COLO829 (cell line): ENCODE results near the gene ZFPM1.
"Not testable (repeated sequence)": the region's sequence is repeated elsewhere in the genome, so short reads cannot be mapped to it uniquely, and the experiment has no call there.

Source experiments
- DNase-seq: peaks from one replicate; pipeline ENCODE4 v3.0.0; 2012; ENCODE audit warnings: low spot score

ZFPM1 gene

GRCh38 chr16:88466175-88466862 lies 13.2 kb downstream of the ZFPM1 start:
- no peak for DNase-seq

GRCh38 chr16:88466949-88467348 lies 13.9 kb downstream of the ZFPM1 start:
- no peak for DNase-seq

GRCh38 chr16:88467541-88467944 lies 14.5 kb downstream of the ZFPM1 start:
- DNase-seq, result no peak

GRCh38 chr16:88468275-88469129 lies 15.4 kb downstream of the ZFPM1 start:
- DNase-seq, result peak; percentile 27

GRCh38 chr16:88469615-88470395 lies 16.7 kb downstream of the ZFPM1 start:
- no peak for DNase-seq

- not testable (repeated sequence) for DNase-seq
Measured at GRCh38 chr16:88470396-88470680, 17.3 kb downstream of the ZFPM1 start.

- not testable (repeated sequence) for DNase-seq
Measured at GRCh38 chr16:88470696-88471095, 17.6 kb downstream of the ZFPM1 start.

GRCh38 chr16:88471115-88471514 lies 18.0 kb downstream of the ZFPM1 start:
- no peak for DNase-seq

- DNase-seq, result no peak
Measured at GRCh38 chr16:88471575-88471974, 18.5 kb downstream of the ZFPM1 start.

GRCh38 chr16:88472069-88472468 lies 19.0 kb downstream of the ZFPM1 start:
- DNase-seq, result no peak

GRCh38 chr16:88472637-88473205 lies 19.6 kb downstream of the ZFPM1 start:
- DNase-seq, result no peak

- no peak for DNase-seq
Measured at GRCh38 chr16:88473666-88474534, 20.8 kb downstream of the ZFPM1 start.

GRCh38 chr16:88475037-88475436 lies 22.0 kb downstream of the ZFPM1 start:
- DNase-seq, result no peak

GRCh38 chr16:88476203-88476602 lies 23.1 kb downstream of the ZFPM1 start:
- DNase-seq, result no peak

- DNase-seq, result no peak
Measured at GRCh38 chr16:88476817-88477397, 23.8 kb downstream of the ZFPM1 start.

GRCh38 chr16:88477631-88478519 lies 24.8 kb downstream of the ZFPM1 start:
- no peak for DNase-seq

GRCh38 chr16:88478889-88479792 lies 26.1 kb downstream of the ZFPM1 start:
- DNase-seq, result no peak

GRCh38 chr16:88479793-88480760 lies 27.0 kb downstream of the ZFPM1 start:
- DNase-seq, result no peak
